Measurements from ENCODE around the gene COX5A.
"Not testable (repeated sequence)": the region's sequence is repeated elsewhere in the genome, so short reads cannot be mapped to it uniquely, and the experiment has no call there.

COX5A gene

DNA sequence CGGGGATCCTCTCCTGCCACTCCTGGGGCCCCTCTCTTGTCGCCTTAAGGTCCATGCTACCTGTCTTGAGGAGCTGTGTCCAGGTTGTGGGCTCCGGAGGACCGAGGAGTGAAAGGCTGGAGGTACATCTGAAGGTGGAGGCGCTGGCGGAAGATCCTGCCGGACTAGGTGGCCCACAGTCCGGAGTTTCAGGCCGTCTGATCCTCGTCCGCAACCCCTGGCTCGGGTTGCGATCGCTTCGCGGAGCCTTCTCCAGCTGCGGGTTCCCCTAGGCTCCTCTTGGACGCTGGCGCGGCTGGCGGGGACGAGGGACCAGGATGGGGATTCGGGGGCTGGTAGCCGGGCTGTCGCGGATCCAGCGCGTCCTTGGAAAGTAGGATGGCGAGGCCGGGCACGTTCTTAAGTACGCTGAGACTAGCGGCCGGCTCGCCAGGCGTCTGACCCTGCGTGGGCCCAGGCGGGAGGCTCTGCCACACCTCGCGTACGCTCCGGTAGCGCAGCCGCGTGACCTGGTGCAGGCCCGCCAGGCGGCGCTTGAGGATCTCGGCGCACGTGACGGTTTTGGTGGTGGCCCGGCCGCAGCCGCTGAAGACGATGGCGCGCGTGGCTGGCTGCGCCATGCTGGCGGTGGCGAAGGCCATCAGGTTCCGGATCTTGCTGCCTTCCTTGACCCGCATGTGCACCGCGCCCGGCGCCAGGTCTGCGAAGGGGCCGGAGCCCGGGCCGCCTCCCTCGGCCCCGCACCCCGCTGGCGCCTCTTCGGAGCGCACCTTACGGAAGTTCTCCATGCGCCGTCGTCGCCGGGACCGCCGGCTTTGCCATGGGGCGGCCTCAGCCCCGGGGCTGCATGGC lies 18.1 kb upstream of the COX5A start:
- peak; percentile 64 to 65 for DNase-seq (ENCODE audit: low read depth in 2 of 2)

DNA sequence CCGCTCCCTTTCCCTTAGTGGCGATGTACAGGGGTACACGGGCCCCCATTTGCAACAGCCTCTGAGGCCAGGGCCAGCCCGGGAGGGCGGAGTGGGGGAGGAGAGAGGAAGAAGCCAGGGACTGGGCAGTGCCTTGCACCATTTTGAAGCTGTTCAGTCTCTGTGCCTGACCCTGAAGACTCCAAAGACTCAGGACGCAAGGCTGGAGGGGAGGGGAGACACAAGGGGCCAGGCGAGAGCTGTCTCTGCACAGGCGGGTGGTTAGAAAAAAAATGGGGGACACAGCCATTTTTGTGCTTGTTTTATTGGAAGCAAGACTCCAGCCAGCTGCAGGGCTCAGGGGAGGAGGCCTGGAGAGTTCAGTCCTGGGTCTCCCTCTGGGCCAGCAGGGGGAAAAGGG lies 17.1 kb upstream of the COX5A start:
- no peak for DNase-seq (ENCODE audit: low read depth in 2 of 2)

DNA sequence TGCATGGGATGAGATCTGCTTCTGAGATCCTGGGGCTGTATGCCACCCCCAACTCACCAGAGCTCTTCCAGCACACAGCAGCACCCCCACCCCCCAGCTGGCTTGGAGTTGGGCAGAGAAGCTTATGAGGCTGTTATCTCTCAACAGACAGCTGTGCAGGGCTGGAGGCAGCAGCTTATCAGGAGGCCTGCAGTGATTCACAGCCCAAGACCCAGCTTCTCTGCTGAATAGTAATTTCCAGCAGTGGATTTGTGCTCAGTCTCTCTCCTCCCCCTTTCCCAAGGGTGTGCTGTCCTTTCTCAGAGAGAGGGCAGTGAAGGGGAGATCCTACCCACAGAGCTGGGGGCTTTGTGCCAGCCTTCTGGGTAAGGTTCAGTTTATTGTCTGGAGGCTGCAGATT lies 16.6 kb upstream of the COX5A start:
- DNase-seq (ENCODE audit: low read depth in 2 of 2) = no peak

DNA sequence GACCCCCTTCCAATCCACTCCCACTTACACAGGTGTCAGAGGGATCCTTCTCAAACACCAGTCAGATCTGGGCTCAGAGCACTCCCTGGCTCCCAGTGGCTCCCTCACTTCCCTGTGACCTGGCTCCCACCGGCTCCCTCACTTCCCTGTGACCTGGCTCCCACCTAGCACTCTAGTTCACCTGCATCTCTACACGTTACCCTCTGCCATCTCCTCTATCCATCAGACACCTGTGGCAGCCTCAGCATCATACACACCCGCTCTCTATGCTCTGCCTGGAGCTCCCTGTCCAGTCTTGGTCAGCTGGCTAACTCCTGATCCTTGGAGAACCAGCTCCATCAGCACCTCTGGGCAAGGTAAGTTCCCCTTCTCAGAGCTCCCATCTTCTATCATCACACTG lies 13.1 kb upstream of the COX5A start:
- DNase-seq (ENCODE audit: low read depth in 2 of 2) = no peak

DNA sequence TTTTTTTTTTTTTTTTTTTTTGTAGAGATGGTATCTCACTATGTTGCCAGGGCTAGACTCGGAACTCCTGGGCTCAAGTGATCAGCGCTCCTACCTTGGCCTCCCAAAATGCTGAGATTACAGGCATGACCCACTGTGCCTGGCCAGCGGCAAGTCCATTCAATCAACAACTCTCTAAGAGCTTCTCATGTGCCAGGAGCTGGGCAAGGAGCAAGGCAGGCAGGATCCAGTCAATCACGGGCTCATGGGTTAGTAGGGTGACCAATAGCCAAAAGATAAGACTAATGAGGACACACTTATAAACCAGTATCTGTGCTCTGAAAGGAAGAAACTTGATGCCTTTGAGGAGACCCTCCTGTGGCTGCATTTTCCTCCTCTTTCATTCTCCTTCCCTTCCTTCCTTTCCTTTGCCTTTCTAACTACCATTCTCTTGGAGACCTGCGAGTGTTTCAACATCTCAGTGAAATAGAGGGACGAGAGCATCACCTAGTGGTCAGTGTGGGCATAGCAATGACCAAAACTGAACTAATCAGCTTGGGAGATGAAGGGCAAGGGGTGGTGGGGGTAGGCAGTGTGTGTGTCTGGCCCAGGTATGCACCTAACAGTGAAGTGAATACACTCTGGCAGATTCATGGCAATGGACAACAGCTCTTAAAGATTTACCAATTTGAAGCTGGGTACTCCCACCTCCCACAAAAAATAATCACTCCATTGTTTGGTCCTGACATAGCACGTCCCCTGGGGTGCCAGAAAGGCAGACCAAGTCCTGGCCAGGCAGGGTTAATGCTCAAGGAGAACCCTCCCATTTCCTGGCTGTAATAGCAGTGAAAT lies 12.4 kb upstream of the COX5A start:
- peak; percentile 64 to 81 for DNase-seq (ENCODE audit: low read depth in 2 of 2)

DNA sequence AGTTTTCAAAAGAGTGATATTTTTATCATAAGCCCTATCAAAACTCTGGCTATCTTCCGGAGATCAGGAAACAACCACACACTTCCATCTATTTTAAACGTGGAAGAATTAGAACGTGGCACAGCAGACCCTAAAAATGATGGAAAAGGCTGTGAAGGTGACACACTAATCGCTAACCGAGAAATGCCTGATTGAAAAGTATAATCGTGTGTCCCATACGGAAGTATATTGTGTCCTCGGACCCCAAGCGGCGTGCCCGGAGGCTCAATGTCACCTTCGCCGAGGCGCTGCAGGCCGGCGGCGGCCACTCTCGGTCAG lies 642 bp downstream of the COX5A start:
- DNase-seq (ENCODE audit: low read depth in 2 of 2) = no peak

DNA sequence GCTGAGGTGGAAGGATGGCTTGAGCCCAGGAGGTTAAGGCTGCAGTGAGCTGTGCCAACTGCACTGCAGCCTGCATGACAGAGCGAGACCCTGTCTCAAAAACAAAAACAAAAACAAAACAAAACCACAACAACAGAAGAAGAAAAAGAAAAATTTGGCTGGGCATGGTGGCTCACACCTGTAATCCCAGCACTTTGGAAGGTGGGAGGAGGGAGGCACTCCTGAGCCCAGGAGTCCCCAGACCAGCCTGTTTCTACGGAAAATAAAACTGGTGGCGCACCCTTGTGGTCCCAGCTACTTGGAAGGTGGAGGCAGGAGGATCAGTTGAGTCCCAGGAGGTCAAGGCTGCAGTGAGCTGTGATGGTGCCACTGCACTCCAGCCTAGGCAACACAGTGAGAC lies 2.7 kb downstream of the COX5A start:
- not testable (repeated sequence) for DNase-seq (ENCODE audit: low read depth in 2 of 2)

DNA sequence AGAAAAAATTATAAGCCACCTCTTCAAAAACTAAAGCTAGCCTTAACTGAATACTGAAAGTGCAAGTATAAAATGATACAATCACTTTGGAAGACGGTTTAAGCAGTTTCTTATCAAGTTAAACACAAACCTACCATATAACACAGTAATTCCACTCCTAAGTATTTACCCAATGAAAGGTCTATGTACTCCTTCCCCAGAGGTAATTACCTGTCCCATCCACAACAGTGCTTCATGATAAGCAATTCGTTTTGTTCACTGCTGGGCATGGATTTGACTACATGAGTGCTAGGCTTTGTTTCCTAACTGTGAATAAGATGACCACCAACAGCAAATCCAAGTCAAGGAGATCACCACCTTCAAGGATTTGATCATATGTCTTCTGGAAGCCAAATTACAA lies 4.3 kb downstream of the COX5A start:
- DNase-seq (ENCODE audit: low read depth in 2 of 2) = no peak

DNA sequence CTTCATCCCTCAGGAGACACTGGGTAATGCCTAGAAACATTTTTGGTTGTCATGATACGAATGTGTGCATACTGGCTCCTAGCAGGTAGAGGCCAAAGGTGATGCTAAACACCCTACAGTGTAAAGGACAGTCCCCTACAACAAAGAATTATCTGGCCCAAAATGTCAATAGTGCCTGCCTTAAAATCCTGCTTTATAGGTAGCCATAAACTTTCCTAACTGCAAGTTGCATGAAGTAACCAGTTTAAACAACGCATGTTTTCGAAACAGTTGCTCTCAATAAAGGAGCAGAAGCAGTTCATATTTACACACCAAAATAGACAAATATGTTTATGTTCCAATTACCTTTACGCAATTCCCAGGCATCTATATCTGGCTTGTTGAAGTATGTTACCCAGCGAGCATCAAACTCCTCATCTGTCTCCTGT lies 9.1 kb downstream of the COX5A start:
- DNase-seq (ENCODE audit: low read depth in 2 of 2) = no peak

DNA sequence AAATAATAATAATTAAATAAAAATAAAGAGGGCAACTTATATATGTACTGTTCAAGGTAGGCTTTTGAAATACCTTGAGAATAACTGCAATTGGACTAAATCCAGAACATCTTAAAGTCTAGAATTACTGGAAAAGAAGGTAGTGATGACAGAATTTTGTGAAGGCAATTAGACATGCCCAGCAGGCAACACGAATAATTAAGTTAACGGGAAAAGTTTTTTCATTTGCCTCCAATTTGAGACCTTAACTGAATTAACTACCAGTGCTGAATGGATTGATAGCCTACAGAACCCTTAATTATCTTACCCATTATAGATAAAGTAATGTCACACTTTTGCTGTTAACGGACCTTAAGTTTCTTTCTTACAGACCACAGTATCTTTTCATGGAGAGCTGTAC lies 13.3 kb downstream of the COX5A start:
- DNase-seq (ENCODE audit: low read depth in 2 of 2) = no peak

DNA sequence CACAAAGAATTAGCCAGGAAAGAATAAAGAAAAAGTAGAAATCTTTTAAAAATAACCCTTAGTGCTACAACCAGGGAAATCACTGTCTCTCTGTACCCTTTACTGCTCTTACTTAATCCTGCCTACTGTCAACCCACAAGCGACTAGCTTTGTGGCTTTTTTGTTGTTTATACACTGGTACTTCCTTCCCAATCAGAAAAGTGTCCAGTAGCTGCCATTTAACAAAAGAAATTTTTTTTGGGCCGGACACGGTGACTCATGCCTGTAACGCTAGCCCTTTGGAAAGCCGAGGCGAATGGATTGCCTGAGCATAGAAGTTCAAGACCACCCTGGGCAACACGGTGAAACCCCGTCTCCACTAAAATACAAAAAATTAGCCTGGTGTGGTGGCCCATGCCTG lies 17.4 kb downstream of the COX5A start:
- DNase-seq (ENCODE audit: low read depth in 2 of 2) = no peak

DNA sequence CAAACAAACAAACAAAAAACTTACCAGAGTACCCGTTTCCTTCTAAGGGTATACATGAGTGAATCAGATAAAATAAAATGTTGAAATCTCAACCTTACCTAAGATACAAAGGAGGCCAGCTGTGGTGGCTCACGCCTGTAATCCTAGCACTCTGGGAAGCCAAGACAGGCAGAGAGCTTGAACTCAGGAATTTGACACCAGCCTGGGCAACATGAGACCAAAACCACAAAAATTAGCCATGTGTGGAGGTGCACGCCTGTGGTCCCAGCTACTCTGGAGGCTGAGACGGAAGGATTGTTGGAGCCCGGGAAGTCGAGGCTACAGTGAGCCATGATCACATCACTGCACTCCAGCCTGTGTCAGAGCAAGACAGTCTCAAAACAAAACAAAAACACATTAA lies 20.2 kb downstream of the COX5A start:
- no peak for DNase-seq (ENCODE audit: low read depth in 2 of 2)

DNA sequence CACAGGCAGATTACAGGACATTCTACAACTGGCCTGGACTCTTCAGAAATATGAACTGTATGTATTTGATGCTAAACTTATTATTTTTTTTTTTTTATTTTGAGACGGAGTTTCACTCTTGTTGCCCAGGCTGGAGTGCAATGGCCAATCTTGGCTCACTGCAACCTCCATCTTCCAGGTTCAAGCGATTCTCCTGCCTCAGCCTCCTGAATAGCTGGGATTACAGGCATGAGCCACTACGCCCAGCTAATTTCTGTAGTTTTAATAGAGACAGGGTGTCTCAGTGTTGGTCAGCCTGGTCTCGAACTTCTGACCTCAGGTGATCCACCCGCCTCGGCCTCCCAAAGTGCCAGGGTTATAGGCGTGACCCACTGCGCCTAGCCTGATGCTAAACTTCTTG lies 24.1 kb downstream of the COX5A start:
- DNase-seq (ENCODE audit: low read depth in 2 of 2) = not testable (repeated sequence)

DNA sequence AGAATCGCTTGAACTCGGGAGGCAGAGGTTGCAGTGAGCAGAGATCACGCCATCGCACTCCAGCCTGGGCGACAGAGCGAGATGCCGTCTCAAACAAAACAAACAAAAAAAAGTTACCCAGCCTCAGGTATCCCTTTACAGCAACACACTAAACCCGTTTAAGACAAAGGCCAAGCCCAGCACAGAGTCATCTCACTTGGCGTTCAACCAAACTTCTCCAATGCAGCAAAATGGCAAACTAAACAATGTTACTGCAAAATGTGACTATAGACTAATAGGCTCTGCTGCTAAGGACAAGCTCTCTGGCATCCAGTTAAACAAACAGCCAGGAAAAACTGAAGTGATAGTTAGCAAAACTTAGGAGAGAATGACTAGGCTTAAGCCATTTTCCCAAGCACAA lies 24.8 kb downstream of the COX5A start:
- DNase-seq (ENCODE audit: low read depth in 2 of 2) = no peak

DNA sequence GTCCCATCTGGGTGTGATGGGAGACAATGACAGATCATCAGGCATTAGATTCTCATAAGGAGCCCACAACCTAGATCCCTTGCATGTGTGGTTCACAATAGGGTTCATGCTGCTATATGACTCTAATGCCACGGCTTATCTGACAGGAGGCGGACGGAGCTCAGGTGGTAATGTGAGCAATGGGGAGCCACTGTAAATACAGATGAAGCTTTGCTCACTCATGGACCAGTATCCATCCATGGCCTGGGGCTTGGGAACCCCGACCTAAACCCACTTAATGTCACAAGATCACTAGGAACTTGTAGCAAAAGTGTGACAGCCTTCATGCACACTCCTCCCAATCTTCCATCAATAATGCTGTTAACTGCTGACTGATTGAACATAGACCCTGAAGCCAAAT lies 29.2 kb downstream of the COX5A start:
- no peak for DNase-seq (ENCODE audit: low read depth in 2 of 2)

DNA sequence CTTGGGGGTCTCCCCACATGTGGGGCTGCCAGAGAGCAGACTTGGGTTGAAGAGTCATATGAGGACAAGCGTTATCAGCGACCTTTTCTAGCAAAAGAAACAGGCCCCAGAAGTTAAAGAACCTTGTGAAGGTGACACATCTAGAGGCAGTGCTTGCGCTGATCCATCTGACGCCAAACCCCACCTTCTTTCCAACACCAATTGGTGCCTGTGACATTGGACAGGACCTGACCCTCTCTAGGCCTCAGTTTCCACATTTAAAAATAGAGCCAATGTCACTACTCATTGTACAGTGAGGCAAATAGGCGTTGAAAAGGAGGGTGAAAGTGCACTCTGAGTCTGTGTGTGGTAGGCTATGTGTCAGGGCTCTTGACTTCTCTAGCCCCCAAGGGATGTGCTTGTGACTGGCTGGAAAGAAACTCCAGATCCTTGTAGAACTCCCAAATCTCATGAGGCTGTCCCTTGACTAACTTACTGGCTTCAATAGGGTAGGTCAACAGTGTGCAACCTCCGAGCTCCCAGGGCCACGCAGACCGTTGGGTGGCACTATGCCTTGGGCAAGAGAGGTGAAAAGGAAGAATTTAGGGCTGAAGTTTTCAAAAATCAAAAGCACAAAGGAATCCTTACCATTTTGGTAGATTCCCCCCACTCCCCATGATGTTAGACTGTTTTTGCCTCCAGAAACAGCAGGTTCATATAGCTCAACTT lies 30.6 kb downstream of the COX5A start:
- no peak for DNase-seq (ENCODE audit: low read depth in 2 of 2)

DNA sequence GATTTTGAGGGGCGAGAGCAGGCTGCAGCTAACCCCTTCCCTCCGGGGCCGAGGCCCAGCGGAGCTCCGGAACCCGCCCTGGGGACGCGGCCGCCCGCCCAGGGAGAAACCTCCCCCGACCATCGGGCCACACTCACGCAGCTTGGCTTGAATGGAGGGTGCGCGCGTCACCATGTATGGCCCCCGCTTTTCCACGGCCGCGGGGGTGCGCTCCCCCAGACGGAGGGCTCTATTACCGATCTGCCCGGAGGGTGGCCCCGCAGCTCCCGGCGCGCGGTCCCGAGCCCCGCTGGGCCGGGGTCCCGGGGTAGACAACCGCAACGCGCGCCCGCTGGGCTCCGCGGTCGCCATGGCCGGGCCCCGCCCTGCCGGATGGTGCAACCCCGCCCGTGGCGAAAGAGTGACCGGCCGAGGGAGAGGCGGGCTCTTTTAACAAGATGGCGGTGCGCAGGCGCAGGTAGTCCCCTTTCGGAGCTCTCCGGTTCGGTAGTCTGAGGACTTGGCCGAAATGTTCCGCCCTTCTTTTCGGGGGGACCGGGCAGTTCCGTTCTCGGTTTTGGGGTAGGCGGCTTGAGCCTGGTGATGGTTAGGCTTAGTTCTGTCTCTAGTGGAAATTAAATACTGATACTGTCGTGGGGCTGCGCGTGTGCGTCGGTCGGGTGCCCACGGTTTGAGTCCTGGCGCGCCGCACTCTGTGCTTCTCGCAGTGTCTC lies 31.3 kb downstream of the COX5A start, which contains the start of gene FAM219B:
TSS of gene FAM219B (minus strand) at position 402 of the 713 bp plus-strand sequence. CDS start at position 351, 51 bp downstream.
- DNase-seq (ENCODE audit: low read depth in 2 of 2) = peak; percentile 53 to 69

DNA sequence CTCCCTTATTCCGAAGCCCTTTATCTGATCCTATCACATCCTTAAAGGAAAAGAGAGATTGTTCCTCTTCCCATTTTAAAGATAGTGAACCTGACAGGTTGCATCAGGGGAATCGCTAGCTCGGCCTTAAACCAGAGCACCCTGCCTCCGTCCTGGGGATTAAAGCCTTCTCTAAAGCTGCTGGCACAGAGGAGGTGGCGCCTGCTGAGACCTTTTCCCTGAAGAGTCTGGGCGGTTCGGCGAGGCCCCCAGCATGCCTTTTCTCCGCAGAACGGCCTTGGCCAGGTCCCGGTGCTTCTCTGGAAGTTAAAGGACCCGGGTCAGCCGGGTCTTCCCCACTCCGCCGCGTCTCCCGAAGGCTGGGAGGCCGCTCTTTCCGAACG lies 31.8 kb downstream of the COX5A start:
- DNase-seq (ENCODE audit: low read depth in 2 of 2) = peak in 1 of 2 donors; percentile 9

DNA sequence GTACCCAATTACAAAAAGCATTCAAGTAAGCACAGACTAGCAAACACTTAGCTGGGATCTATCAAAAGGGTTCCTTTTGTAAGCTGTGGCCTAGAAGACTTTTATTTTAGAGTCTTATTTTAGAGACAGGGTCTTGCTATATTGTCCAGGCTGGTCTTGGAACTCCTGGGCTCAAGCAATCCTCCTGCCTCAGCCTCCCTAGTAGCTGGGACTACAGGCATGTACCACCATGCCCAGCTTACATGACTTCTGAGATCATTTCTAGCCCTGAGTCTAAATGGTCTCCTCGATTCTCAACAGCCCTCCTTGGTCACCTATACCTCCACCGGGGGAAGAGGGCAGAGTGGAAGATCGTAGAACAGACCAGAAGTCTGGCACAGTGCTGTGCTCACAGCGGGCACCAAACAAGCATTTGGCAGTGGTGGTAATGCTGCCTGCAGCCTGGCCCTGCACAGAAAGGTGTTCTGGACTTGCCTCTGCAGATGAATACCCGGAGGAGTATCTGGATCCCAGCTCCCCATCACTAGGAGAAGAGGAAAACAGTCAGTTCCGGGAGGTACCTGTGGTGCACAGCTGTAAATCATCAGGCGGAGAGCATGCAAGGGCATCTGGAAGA lies 33.6 kb downstream of the COX5A start:
- no peak for DNase-seq (ENCODE audit: low read depth in 2 of 2)

DNA sequence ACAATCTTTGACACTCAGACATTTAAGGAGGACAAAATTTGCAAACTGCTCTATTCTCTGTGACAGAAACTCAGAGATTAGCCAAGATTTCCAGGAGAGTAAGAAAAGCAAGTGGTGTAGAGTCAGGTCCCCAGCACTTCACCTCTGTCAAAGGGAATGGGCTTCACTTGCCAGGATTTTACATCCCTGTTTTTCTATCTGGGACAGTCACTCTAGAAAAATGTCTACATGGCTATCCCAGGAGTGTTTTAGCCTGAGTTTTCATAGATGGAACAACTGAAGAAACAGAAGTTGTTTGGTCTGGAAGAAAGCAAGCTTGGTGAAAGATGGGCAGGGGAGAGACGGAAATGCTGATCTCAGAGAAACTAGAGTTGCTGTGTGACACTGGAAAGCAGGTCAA lies 34.2 kb downstream of the COX5A start:
- no peak for DNase-seq (ENCODE audit: low read depth in 2 of 2)

DNA sequence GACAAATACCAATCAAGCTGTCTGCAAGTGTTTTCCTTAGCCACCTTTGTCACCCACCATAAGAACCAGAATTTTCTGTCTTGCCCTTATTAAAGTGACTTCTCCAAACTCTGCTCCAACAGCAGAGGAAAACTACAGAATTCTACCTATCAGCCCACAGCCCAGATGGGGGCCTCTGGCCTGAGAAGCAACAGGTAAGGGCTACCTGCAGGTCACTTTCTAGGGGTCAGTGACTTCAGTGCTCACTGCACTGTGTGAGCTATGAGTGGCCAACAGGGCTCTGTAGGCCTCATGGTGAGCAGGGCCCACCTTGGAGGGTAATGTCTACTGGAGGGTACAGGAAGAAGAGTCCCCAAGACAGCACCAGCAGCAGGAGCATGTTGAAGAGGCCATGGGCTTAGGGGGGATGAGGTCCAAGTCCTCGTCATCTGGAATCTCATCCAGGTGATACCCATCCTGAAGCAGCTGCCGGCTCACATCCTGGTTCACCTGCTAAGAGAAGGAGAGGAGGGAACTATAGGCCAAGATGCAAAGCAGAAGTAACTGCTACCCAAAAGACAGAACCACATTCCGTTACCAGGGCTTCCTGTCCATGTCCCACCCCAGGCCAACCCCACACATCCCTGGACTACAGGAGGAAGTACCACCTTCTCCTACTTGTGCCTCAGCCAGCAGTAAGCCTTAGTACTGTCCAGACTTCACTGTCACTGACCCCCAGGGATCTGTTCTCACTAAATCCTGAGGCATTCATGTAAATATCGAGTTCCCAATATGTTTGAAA lies 35.4 kb downstream of the COX5A start:
- DNase-seq (ENCODE audit: low read depth in 2 of 2) = no peak
